Measurements from ENCODE around the gene PCDHA6. TPM values are rescaled to one million over a fixed set of nuclear protein-coding genes. Genes with fewer than 3 reads are reported as not detected.

Gene PCDHA6
- total RNA-seq, 1 donor from 2014 or later = 3.1 TPM

Other genes starting within 250 kb of the PCDHA6 start
- 3.3 and 25.1 TPM in 2 replicates for gene CD14, start 194.8 kb upstream of the PCDHA6 start, total RNA-seq
- gene TMCO6, start 188.5 kb upstream of the PCDHA6 start, total RNA-seq = 7.6 and 14.0 TPM in 2 replicates
- 42.6 and 46.5 TPM in 2 replicates for gene NDUFA2, start 180.3 kb upstream of the PCDHA6 start, total RNA-seq
- 93.6 and 125 TPM in 2 replicates for gene IK, start 180.1 kb upstream of the PCDHA6 start, total RNA-seq
- 31.3 and 53.9 TPM in 2 replicates for gene WDR55, start 163.1 kb upstream of the PCDHA6 start, total RNA-seq
- 0.28 TPM in 1 of 2 replicates, not detected in the other for gene DND1, start 154.4 kb upstream of the PCDHA6 start, total RNA-seq
- gene HARS1, start 136.6 kb upstream of the PCDHA6 start, total RNA-seq = 50.5 and 125 TPM in 2 replicates
- gene HARS2, start 136.5 kb upstream of the PCDHA6 start, total RNA-seq = 27.8 and 29.9 TPM in 2 replicates
- gene ZMAT2, start 127.5 kb upstream of the PCDHA6 start, total RNA-seq = 72.7 and 81.1 TPM in 2 replicates
- 0.28 TPM in 1 of 2 replicates, not detected in the other for gene PCDHA1, start 41.8 kb upstream of the PCDHA6 start, total RNA-seq
- under 0.01 TPM in 2 replicates for gene PCDHA2, start 33.1 kb upstream of the PCDHA6 start, total RNA-seq
- 0.19 and 1.1 TPM in 2 replicates for gene PCDHA3, start 26.9 kb upstream of the PCDHA6 start, total RNA-seq
- 0.19 and 0.85 TPM in 2 replicates for gene PCDHA4, start 20.9 kb upstream of the PCDHA6 start, total RNA-seq
- gene PCDHA5, start 6.3 kb upstream of the PCDHA6 start, total RNA-seq = under 0.01 TPM in 2 replicates
- 0.58 and 2.5 TPM in 2 replicates for gene PCDHA7, start 6.3 kb downstream of the PCDHA6 start, total RNA-seq
- gene PCDHA8, start 13.2 kb downstream of the PCDHA6 start, total RNA-seq = under 0.01 TPM in 2 replicates
- under 0.01 TPM in 2 replicates for gene PCDHA9, start 20.4 kb downstream of the PCDHA6 start, total RNA-seq
- 0.19 and 0.28 TPM in 2 replicates for gene PCDHA10, start 27.9 kb downstream of the PCDHA6 start, total RNA-seq
- under 0.01 and 0.28 TPM in 2 replicates for gene PCDHA11, start 41.0 kb downstream of the PCDHA6 start, total RNA-seq
- 0.28 TPM in 1 of 2 replicates, not detected in the other for gene PCDHA12, start 47.3 kb downstream of the PCDHA6 start, total RNA-seq
- gene PCDHA13, start 54.2 kb downstream of the PCDHA6 start, total RNA-seq = under 0.01 TPM in 1 of 2 replicates, not detected in the other
- under 0.01 and 0.56 TPM in 2 replicates for gene PCDHAC1, start 98.3 kb downstream of the PCDHA6 start, total RNA-seq
- 0.19 and 1.4 TPM in 2 replicates for gene PCDHAC2, start 138.5 kb downstream of the PCDHA6 start, total RNA-seq
- gene PCDHB1, start 223.4 kb downstream of the PCDHA6 start, total RNA-seq = not detected in 2 replicates